HepG2 (cell line): ENCODE results near the gene ZCCHC10. TPM values are rescaled to one million over a fixed set of nuclear protein-coding genes. Genes with fewer than 3 reads are reported as not detected.

ENCODE experiments used
- AKNA ChIP-seq: sonication (generic); formaldehyde crosslinking; IDR thresholded peaks from 2 replicates; pipeline ENCODE4 v1.4.0; 2020; ENCODE audit warnings: missing genetic modification reagents, borderline replicate concordance
- BATF2 ChIP-seq: sonication (generic); formaldehyde crosslinking; IDR thresholded peaks from 2 replicates; pipeline ENCODE4 v1.8.0; 2022; ENCODE audit warnings: mild to moderate bottlenecking, missing genetic modification reagents, moderate library complexity
- CBX2 ChIP-seq, 2 experiments: fragments of 200-600 bp in 1 of 2; sonication (generic); formaldehyde crosslinking in 1 of 2; IDR thresholded peaks; 2 replicates each; pipeline versions ENCODE4 v1.7.0 to v1.8.1; 2018 to 2022; ENCODE audit warnings: low read depth in 2 of 2, low read length in 1 of 2, mild to moderate bottlenecking in 1 of 2, missing genetic modification reagents in 1 of 2
- JDP2 ChIP-seq: sonication (generic); formaldehyde crosslinking; IDR thresholded peaks from 2 replicates; pipeline ENCODE4 v1.8.1; 2022; ENCODE audit warnings: missing genetic modification reagents, borderline replicate concordance
- KDM4B ChIP-seq: sonication (generic); formaldehyde crosslinking; IDR thresholded peaks from 2 replicates; pipeline ENCODE4 v1.4.0; 2020; ENCODE audit warnings: missing genetic modification reagents
- MIER3 ChIP-seq: IDR thresholded peaks from 2 replicates; pipeline ENCODE4 v1.6.1; 2016; ENCODE audit warnings: missing compliant biosample characterization, borderline replicate concordance
- NCOR1 ChIP-seq: fragments of 200-600 bp; sonication (generic); IDR thresholded peaks from 2 replicates; pipeline ENCODE4 v1.7.0; 2017; ENCODE audit warnings: antibody characterized with exemption, low read length, borderline replicate concordance
- PHF21A ChIP-seq: sonication (generic); formaldehyde crosslinking; IDR thresholded peaks from 2 replicates; pipeline ENCODE4 v1.5.0; 2020; ENCODE audit warnings: mild to moderate bottlenecking, missing genetic modification reagents
- SNAPC4 ChIP-seq: sonication (generic); formaldehyde crosslinking; IDR thresholded peaks from 2 replicates; pipeline ENCODE4 v1.4.0; 2020; ENCODE audit warnings: mild to moderate bottlenecking, missing genetic modification reagents
- SP140L ChIP-seq: sonication (generic); formaldehyde crosslinking; IDR thresholded peaks from 2 replicates; pipeline ENCODE4 v1.4.0; 2020; ENCODE audit warnings: missing genetic modification reagents, borderline replicate concordance
- YY1 ChIP-seq: IDR thresholded peaks from 2 replicates; pipeline ENCODE4 v1.6.1; 2011; ENCODE audit warnings: low read length, low read depth, moderate library complexity, mild to moderate bottlenecking; ENCODE audit not compliant: insufficient read depth, insufficient replicate concordance
- ZFP41 ChIP-seq: sonication (generic); formaldehyde crosslinking; IDR thresholded peaks from 2 replicates; pipeline ENCODE4 v1.4.0; 2020; ENCODE audit warnings: mild to moderate bottlenecking, missing genetic modification reagents, borderline replicate concordance
- ZNF230 ChIP-seq: sonication (generic); formaldehyde crosslinking; IDR thresholded peaks from 2 replicates; pipeline ENCODE4 v1.4.0; 2020; ENCODE audit warnings: mild to moderate bottlenecking, missing genetic modification reagents
- ZNF343 ChIP-seq: sonication (generic); formaldehyde crosslinking; IDR thresholded peaks from 2 replicates; pipeline ENCODE4 v1.4.0; 2020; ENCODE audit warnings: mild to moderate bottlenecking, missing genetic modification reagents
- ZNF567 ChIP-seq: sonication (generic); formaldehyde crosslinking; IDR thresholded peaks from 2 replicates; pipeline ENCODE4 v1.8.1; 2023; ENCODE audit warnings: mild to moderate bottlenecking, missing genetic modification reagents, borderline replicate concordance
- ZNF720 ChIP-seq: sonication (generic); formaldehyde crosslinking; IDR thresholded peaks from 2 replicates; pipeline ENCODE4 v1.4.0; 2020; ENCODE audit warnings: missing genetic modification reagents
- ZNF724P ChIP-seq: sonication (generic); formaldehyde crosslinking; IDR thresholded peaks from 2 replicates; pipeline ENCODE4 v1.8.0; 2022; ENCODE audit warnings: missing genetic modification reagents, borderline replicate concordance
- ZNF749 ChIP-seq: sonication (generic); formaldehyde crosslinking; IDR thresholded peaks from 2 replicates; pipeline ENCODE4 v1.8.0; 2022; ENCODE audit warnings: mild to moderate bottlenecking, missing genetic modification reagents, moderate library complexity, borderline replicate concordance
- ZSCAN25 ChIP-seq: sonication (generic); formaldehyde crosslinking; IDR thresholded peaks from 2 replicates; pipeline ENCODE4 v1.8.0; 2022; ENCODE audit warnings: mild to moderate bottlenecking, missing genetic modification reagents
- polyA plus RNA-seq, 8 experiments: library from polyadenylated mRNA; depleted of rRNA in 3 of 8; stranded (reverse) in 7 of 8; unstranded in 1 of 8; fragments of >200 nt; fragmentation: Illumina TruSeq in 4 of 8; extraction: Trizol in 4 of 8; gene quantifications; 2 replicates each; pipeline versions ENCODE4 v1.2.1 to v1.2.3, GENCODE V29; 2011 to 2016; ENCODE audit warnings: low read depth in 4 of 8, missing spikeins in 1 of 8, mixed read lengths in 1 of 8; ENCODE audit not compliant: insufficient read depth in 1 of 8
- total RNA-seq, 5 experiments: library from RNA; depleted of rRNA; stranded (reverse); fragments of >200 nt; fragmentation: Illumina TruSeq; extraction: Trizol; gene quantifications; 2 replicates each; pipeline ENCODE4 v1.2.3, GENCODE V29; 2016; ENCODE audit warnings: low read depth in 1 of 5

Gene ZCCHC10
- total and polyA plus RNA-seq, 2 of the 13 experiments (the other 11 are each of a cell fraction or from before 2014, with no cell fraction given) = 40.7 to 48.2 TPM

GRCh38 chr5:133050521-133050920 is 24.2 kb upstream of the ZCCHC10 start (continued):
- TF ChIP-seq ZNF720 (CRISPR knock-in tag) (no peak), PHF21A (CRISPR knock-in tag) (no peak), NCOR1 (0 out of 2 replicates have a peak, but pooled peaks have one; percentile 5), ZFP41 (CRISPR knock-in tag) (no peak), ZNF724P (CRISPR knock-in tag) (no peak), CBX2 (IDR thresholded peaks at IDR 0.05; ENCODE audit: low read depth, low read length) (no peak), CBX2 (CRISPR knock-in tag; IDR thresholded peaks at IDR 0.05; ENCODE audit: low read depth) (no peak), YY1 (peak; percentile 39), ZNF230 (CRISPR knock-in tag) (no peak), JDP2 (CRISPR knock-in tag) (no peak), BATF2 (CRISPR knock-in tag) (no peak), SP140L (CRISPR knock-in tag) (no peak), AKNA (no peak), ZNF567 (CRISPR knock-in tag) (no peak), ZNF749 (CRISPR knock-in tag) (no peak), ZNF343 (CRISPR knock-in tag) (no peak), MIER3 (CRISPR knock-in tag) (no peak), ZSCAN25 (CRISPR knock-in tag) (no peak), KDM4B (CRISPR knock-in tag) (no peak), SNAPC4 (CRISPR knock-in tag) (no peak)
